OCI-LY3 (cell line): ENCODE results near the gene TMEFF1.

Source experiments
- EZH2phosphoT487 ChIP-seq: fragments of 200-600 bp; shearing (Covaris generic); IDR thresholded peaks from 2 replicates; pipeline ENCODE4 v1.6.1; 2018; ENCODE audit warnings: antibody characterized with exemption, mixed run types, low read depth
- TF ChIP-seq, protein P1 (sequence below): fragments of 200-600, 300-600 bp; sonication (generic); IDR thresholded peaks from 2 replicates; pipeline ENCODE4 v1.5.1; 2014; ENCODE audit warnings: antibody characterized with exemption, low read length, low read depth

DNA sequence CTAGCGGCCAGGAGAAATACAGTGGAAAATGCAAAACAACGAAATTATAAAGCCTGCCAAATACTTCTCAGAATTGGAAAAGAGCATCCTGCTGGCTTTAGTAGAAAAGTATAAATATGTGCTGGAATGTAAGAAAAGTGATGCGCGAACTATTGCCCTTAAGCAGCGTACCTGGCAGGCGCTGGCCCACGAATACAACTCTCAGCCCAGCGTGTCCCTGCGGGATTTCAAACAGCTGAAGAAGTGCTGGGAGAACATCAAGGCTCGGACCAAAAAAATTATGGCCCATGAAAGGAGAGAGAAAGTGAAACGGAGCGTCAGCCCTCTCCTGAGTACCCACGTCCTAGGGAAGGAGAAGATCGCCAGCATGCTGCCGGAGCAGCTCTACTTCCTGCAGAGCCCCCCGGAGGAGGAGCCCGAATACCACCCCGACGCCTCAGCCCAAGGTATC is 31.0 kb upstream of the TMEFF1 start:
- TF ChIP-seq, protein P1, sequence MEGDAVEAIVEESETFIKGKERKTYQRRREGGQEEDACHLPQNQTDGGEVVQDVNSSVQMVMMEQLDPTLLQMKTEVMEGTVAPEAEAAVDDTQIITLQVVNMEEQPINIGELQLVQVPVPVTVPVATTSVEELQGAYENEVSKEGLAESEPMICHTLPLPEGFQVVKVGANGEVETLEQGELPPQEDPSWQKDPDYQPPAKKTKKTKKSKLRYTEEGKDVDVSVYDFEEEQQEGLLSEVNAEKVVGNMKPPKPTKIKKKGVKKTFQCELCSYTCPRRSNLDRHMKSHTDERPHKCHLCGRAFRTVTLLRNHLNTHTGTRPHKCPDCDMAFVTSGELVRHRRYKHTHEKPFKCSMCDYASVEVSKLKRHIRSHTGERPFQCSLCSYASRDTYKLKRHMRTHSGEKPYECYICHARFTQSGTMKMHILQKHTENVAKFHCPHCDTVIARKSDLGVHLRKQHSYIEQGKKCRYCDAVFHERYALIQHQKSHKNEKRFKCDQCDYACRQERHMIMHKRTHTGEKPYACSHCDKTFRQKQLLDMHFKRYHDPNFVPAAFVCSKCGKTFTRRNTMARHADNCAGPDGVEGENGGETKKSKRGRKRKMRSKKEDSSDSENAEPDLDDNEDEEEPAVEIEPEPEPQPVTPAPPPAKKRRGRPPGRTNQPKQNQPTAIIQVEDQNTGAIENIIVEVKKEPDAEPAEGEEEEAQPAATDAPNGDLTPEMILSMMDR: no peak
- TF ChIP-seq EZH2phosphoT487: no peak
